ENCODE data around the gene FGF16. TPM values are rescaled to one million over a fixed set of nuclear protein-coding genes. Genes with fewer than 3 reads are reported as not detected.

Gene FGF16
- total RNA-seq, 5 donors from 2014 or later (not counting 1 experiment from before 2014, with no cell fraction given) = not detected

- no peak for DNase-seq
- POLR2A ChIA-PET = no interaction called here
- no peak overlapping the region for H3K4me3 Mint-ChIP-seq
- H3K27me3 Mint-ChIP-seq = peaks cover 0 to 29% of the 10 kb centered on the region in 2 donors
- CTCF ChIA-PET = no interaction called here
- H3K4me3 ChIP-seq (ENCODE audit: control insufficient read depth in 1 of 2, extremely low read depth in 1 of 2, low read length in 1 of 2) = no peak overlapping the region
- no peaks in the 10 kb centered on the region for H3K36me3 Mint-ChIP-seq
- H3K27ac ChIP-seq (ENCODE audit: low read length) = no peak overlapping the region
- peaks cover 0 to 6% of the 10 kb centered on the region in 2 experiments for H3K27me3 ChIP-seq (replicated peaks in 1 of 2; ENCODE audit: control insufficient read depth in 2 of 2, extremely low read depth in 1 of 2, insufficient read depth in 2 of 2, low read length in 1 of 2)
- no peaks in the 10 kb centered on the region for H3K4me1 Mint-ChIP-seq
- no peaks in the 10 kb centered on the region for H3K9me3 ChIP-seq
- no peak for ATAC-seq (replicated peaks in 1 of 4)
- no CpG with 5 or more reads among the region's 1 CpG for WGBS (ENCODE audit: insufficient coverage)
- no peak overlapping the region for H3K27ac Mint-ChIP-seq
- H3K9me3 Mint-ChIP-seq = no peaks in the 10 kb centered on the region
- H3K36me3 ChIP-seq (ENCODE audit: control insufficient read depth in 2 of 2, extremely low read depth in 1 of 2, insufficient read depth in 1 of 2, low read length in 1 of 2) = no peaks in the 10 kb centered on the region
- H3K4me1 ChIP-seq (ENCODE audit: control insufficient read depth in 1 of 2, extremely low read depth in 1 of 2, insufficient read depth in 2 of 2, low read length in 2 of 2) = no peaks in the 10 kb centered on the region
Observed at GRCh38 chrX:77415882-77416281, 31.3 kb upstream of the FGF16 start.

GRCh38 chrX:77422891-77423648 lies 24.1 kb upstream of the FGF16 start:
- Histone ChIP-seq H3K36me3 (ENCODE audit: control insufficient read depth in 2 of 2, extremely low read depth in 1 of 2, insufficient read depth in 1 of 2, low read length in 1 of 2) (no peaks in the 10 kb centered on the region), H3K27ac (ENCODE audit: low read length) (no peak overlapping the region), H3K4me1 (ENCODE audit: control insufficient read depth in 1 of 2, extremely low read depth in 1 of 2, insufficient read depth in 2 of 2, low read length in 2 of 2) (no peaks in the 10 kb centered on the region), H3K9me3 (no peaks in the 10 kb centered on the region), H3K4me3 (ENCODE audit: control insufficient read depth in 1 of 2, extremely low read depth in 1 of 2, low read length in 1 of 2) (no peak overlapping the region), H3K27me3 (replicated peaks in 1 of 2; ENCODE audit: control insufficient read depth in 2 of 2, extremely low read depth in 1 of 2, insufficient read depth in 2 of 2, low read length in 1 of 2) (no peaks in the 10 kb centered on the region)
- no CpG with 5 or more reads among the region's 4 CpGs for WGBS (ENCODE audit: insufficient coverage)
- ChIA-PET CTCF (no interaction called here), POLR2A (interaction anchor here in 1 of 2 donors (0.7 kb wide), 1 partner anchor 1243 kb away, joined by 4 read pairs; no protein-coding TSS in a partner anchor)
- Mint-ChIP-seq H3K4me1 (no peaks in the 10 kb centered on the region), H3K4me3 (no peak overlapping the region), H3K36me3 (no peaks in the 10 kb centered on the region), H3K27me3 (peaks cover 0 to 13% of the 10 kb centered on the region in 2 donors), H3K27ac (no peak overlapping the region), H3K9me3 (no peaks in the 10 kb centered on the region)
- DNase-seq (no peak), ATAC-seq (replicated peaks in 1 of 4) (no peak)

- Histone ChIP-seq H3K4me1 (ENCODE audit: control insufficient read depth in 1 of 2, extremely low read depth in 1 of 2, insufficient read depth in 2 of 2, low read length in 2 of 2) (no peaks in the 10 kb centered on the region), H3K27me3 (replicated peaks in 1 of 2; ENCODE audit: control insufficient read depth in 2 of 2, extremely low read depth in 1 of 2, insufficient read depth in 2 of 2, low read length in 1 of 2) (no peaks in the 10 kb centered on the region), H3K4me3 (ENCODE audit: control insufficient read depth in 1 of 2, extremely low read depth in 1 of 2, low read length in 1 of 2) (no peak overlapping the region), H3K36me3 (ENCODE audit: control insufficient read depth in 2 of 2, extremely low read depth in 1 of 2, insufficient read depth in 1 of 2, low read length in 1 of 2) (no peaks in the 10 kb centered on the region), H3K9me3 (no peaks in the 10 kb centered on the region), H3K27ac (ENCODE audit: low read length) (no peak overlapping the region)
- DNase-seq (no peak), ATAC-seq (replicated peaks in 1 of 4) (no peak)
- Mint-ChIP-seq H3K27ac (no peak overlapping the region), H3K4me3 (no peak overlapping the region), H3K4me1 (no peaks in the 10 kb centered on the region), H3K36me3 (no peaks in the 10 kb centered on the region), H3K9me3 (no peaks in the 10 kb centered on the region), H3K27me3 (peaks cover 0 to 18% of the 10 kb centered on the region in 2 donors)
- CTCF ChIA-PET = no interaction called here
- POLR2A ChIA-PET = no interaction called here
- no CpG with 5 or more reads among the region's 2 CpGs for WGBS (ENCODE audit: insufficient coverage)
Observed at GRCh38 chrX:77426811-77427210, 20.4 kb upstream of the FGF16 start.

- Mint-ChIP-seq H3K4me1 (no peaks in the 10 kb centered on the region), H3K27ac (no peak overlapping the region), H3K36me3 (no peaks in the 10 kb centered on the region), H3K4me3 (no peak overlapping the region), H3K9me3 (no peaks in the 10 kb centered on the region), H3K27me3 (peaks cover 0 to 18% of the 10 kb centered on the region in 2 donors)
- no CpG with 5 or more reads among the region's 1 CpG for WGBS (ENCODE audit: insufficient coverage)
- no peaks in the 10 kb centered on the region for H3K9me3 ChIP-seq
- ChIA-PET POLR2A (no interaction called here), CTCF (no interaction called here)
- DNase-seq (no peak), ATAC-seq (replicated peaks in 1 of 4) (no peak)
- no peak overlapping the region for H3K27ac ChIP-seq (ENCODE audit: low read length)
- H3K4me1 ChIP-seq (ENCODE audit: control insufficient read depth in 1 of 2, extremely low read depth in 1 of 2, insufficient read depth in 2 of 2, low read length in 2 of 2) = no peaks in the 10 kb centered on the region
- no peaks in the 10 kb centered on the region for H3K36me3 ChIP-seq (ENCODE audit: control insufficient read depth in 2 of 2, extremely low read depth in 1 of 2, insufficient read depth in 1 of 2, low read length in 1 of 2)
- no peaks in the 10 kb centered on the region for H3K27me3 ChIP-seq (replicated peaks in 1 of 2; ENCODE audit: control insufficient read depth in 2 of 2, extremely low read depth in 1 of 2, insufficient read depth in 2 of 2, low read length in 1 of 2)
- H3K4me3 ChIP-seq (ENCODE audit: control insufficient read depth in 1 of 2, extremely low read depth in 1 of 2, low read length in 1 of 2) = no peak overlapping the region
Observed at GRCh38 chrX:77427611-77428010, 19.6 kb upstream of the FGF16 start.

- no CpG with 5 or more reads among the region's 1 CpG for WGBS (ENCODE audit: insufficient coverage)
- no peak overlapping the region for H3K4me3 Mint-ChIP-seq
- H3K4me1 ChIP-seq (ENCODE audit: control insufficient read depth in 1 of 2, extremely low read depth in 1 of 2, insufficient read depth in 2 of 2, low read length in 2 of 2) = no peaks in the 10 kb centered on the region
- H3K27ac ChIP-seq (ENCODE audit: low read length) = no peak overlapping the region
- CTCF ChIA-PET = no interaction called here
- no peaks in the 10 kb centered on the region for H3K36me3 ChIP-seq (ENCODE audit: control insufficient read depth in 2 of 2, extremely low read depth in 1 of 2, insufficient read depth in 1 of 2, low read length in 1 of 2)
- H3K27me3 Mint-ChIP-seq = peaks cover 0 to 18% of the 10 kb centered on the region in 2 donors
- no peaks in the 10 kb centered on the region for H3K27me3 ChIP-seq (replicated peaks in 1 of 2; ENCODE audit: control insufficient read depth in 2 of 2, extremely low read depth in 1 of 2, insufficient read depth in 2 of 2, low read length in 1 of 2)
- H3K27ac Mint-ChIP-seq = no peak overlapping the region
- H3K4me3 ChIP-seq (ENCODE audit: control insufficient read depth in 1 of 2, extremely low read depth in 1 of 2, low read length in 1 of 2) = no peak overlapping the region
- DNase-seq = no peak
- H3K36me3 Mint-ChIP-seq = no peaks in the 10 kb centered on the region
- H3K9me3 ChIP-seq = no peaks in the 10 kb centered on the region
- H3K9me3 Mint-ChIP-seq = no peaks in the 10 kb centered on the region
- ATAC-seq (replicated peaks in 1 of 4) = no peak
- POLR2A ChIA-PET = no interaction called here
- H3K4me1 Mint-ChIP-seq = no peaks in the 10 kb centered on the region
Observed at GRCh38 chrX:77428551-77428950, 18.6 kb upstream of the FGF16 start.

- Histone ChIP-seq H3K27ac (ENCODE audit: low read length) (no peak overlapping the region), H3K4me3 (ENCODE audit: control insufficient read depth in 1 of 2, extremely low read depth in 1 of 2, low read length in 1 of 2) (no peak overlapping the region), H3K9me3 (no peaks in the 10 kb centered on the region), H3K4me1 (ENCODE audit: control insufficient read depth in 1 of 2, extremely low read depth in 1 of 2, insufficient read depth in 2 of 2, low read length in 2 of 2) (no peaks in the 10 kb centered on the region), H3K36me3 (ENCODE audit: control insufficient read depth in 2 of 2, extremely low read depth in 1 of 2, insufficient read depth in 1 of 2, low read length in 1 of 2) (no peaks in the 10 kb centered on the region), H3K27me3 (replicated peaks in 1 of 2; ENCODE audit: control insufficient read depth in 2 of 2, extremely low read depth in 1 of 2, insufficient read depth in 2 of 2, low read length in 1 of 2) (no peaks in the 10 kb centered on the region)
- no peak overlapping the region for H3K27ac Mint-ChIP-seq
- H3K27me3 Mint-ChIP-seq = peaks cover 0 to 15% of the 10 kb centered on the region in 2 donors
- H3K4me1 Mint-ChIP-seq = no peaks in the 10 kb centered on the region
- ATAC-seq (replicated peaks in 1 of 4) (no peak), DNase-seq (no peak)
- no peaks in the 10 kb centered on the region for H3K9me3 Mint-ChIP-seq
- ChIA-PET POLR2A (no interaction called here), CTCF (no interaction called here)
- H3K36me3 Mint-ChIP-seq = no peaks in the 10 kb centered on the region
- H3K4me3 Mint-ChIP-seq = no peak overlapping the region
- WGBS (ENCODE audit: insufficient coverage) = 60% methylated on average over 2 of the region's 5 CpGs
Observed at GRCh38 chrX:77431227-77431626, 16.0 kb upstream of the FGF16 start.
